ENCODE data around the gene ADGRB3. TPM values are rescaled to one million over a fixed set of nuclear protein-coding genes. Genes with fewer than 3 reads are reported as not detected.

ADGRB3 gene
- total RNA-seq, 1 experiment from 2014 or later: 0.11 TPM

- no peaks in the 10 kb centered on the region for H3F3A ChIP-seq (ENCODE audit: low read length, unreplicated experiment)
- no peak for DNase-seq
- no peaks in the 10 kb centered on the region for H3K36me3 ChIP-seq (ENCODE audit: low read depth, low read length)
- intact Hi-C loops (cut with micrococcal nuclease): no loop called here
- H3K9me2 ChIP-seq (replicated peaks; ENCODE audit: low read length): no peaks in the 10 kb centered on the region
- no peaks in the 10 kb centered on the region for H3K9me3 ChIP-seq (ENCODE audit: low read length)
- no peak overlapping the region for H3K9ac ChIP-seq (ENCODE audit: low read length)
- H4K20me1 ChIP-seq (ENCODE audit: low read length): no peaks in the 10 kb centered on the region
- H3K27ac ChIP-seq (ENCODE audit: low read length): no peak overlapping the region
- H3K4me3 ChIP-seq (ENCODE audit: low read length): no peak overlapping the region
- H2AFZ ChIP-seq (ENCODE audit: low read length): no peak overlapping the region
- ATAC-seq: no peak
- H3K27me3 ChIP-seq (ENCODE audit: low read length): no peaks in the 10 kb centered on the region
- H3K79me2 ChIP-seq (ENCODE audit: low read length): no peaks in the 10 kb centered on the region
- no peak overlapping the region for H3K4me2 ChIP-seq (ENCODE audit: low read length)
- ChIA-PET CTCF (no interaction called here), POLR2A (ENCODE audit: unreplicated experiment) (no interaction called here)
- H3K4me1 ChIP-seq (ENCODE audit: insufficient read depth, low read length): no peaks in the 10 kb centered on the region
- TF ChIP-seq EZH2phosphoT487 (IDR thresholded peaks at IDR 0.05; ENCODE audit: borderline replicate concordance, low read length): no peak
- no peak for TF ChIP-seq EZH2 (IDR thresholded peaks at IDR 0.05; ENCODE audit: low read length, unreplicated experiment)
- TF ChIP-seq CTCF (conservative IDR thresholded peaks at IDR 0.05; ENCODE audit: low read depth, low read length): no peak
- no TSS peak for BruUV-seq (replicated peaks)
Measured at GRCh38 chr6:69097948-69098347, 462.9 kb downstream of the ADGRB3 start.

DNA sequence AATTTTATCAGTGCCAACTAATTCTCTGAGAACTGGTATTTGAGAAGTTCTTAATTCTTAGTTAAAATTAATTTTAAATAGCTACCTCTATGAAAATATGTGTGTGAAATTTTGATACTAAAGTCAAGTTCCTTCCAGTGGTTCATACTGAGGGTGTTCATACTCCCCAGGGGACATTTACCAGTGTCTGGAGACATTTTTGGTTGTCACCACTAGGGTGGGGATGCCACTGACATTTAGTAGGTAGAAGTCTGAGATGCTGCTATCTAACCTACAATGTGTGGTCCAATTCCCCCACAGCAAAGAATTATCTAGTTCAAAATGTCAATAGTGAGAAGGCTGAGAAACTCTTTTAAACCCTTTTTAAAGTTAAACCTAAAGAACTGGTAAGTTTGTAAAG lies 463.8 kb downstream of the ADGRB3 start:
- Histone ChIP-seq H3K9me2 (replicated peaks; ENCODE audit: low read length) (no peaks in the 10 kb centered on the region), H3K4me3 (ENCODE audit: low read length) (no peak overlapping the region), H3K9me3 (ENCODE audit: low read length) (no peaks in the 10 kb centered on the region), H3K79me2 (ENCODE audit: low read length) (no peaks in the 10 kb centered on the region), H3K27me3 (ENCODE audit: low read length) (no peaks in the 10 kb centered on the region), H3K9ac (ENCODE audit: low read length) (no peak overlapping the region), H3K4me1 (ENCODE audit: insufficient read depth, low read length) (no peaks in the 10 kb centered on the region), H2AFZ (ENCODE audit: low read length) (no peak overlapping the region), H3K27ac (ENCODE audit: low read length) (no peak overlapping the region), H3K36me3 (ENCODE audit: low read depth, low read length) (no peaks in the 10 kb centered on the region), H4K20me1 (ENCODE audit: low read length) (no peaks in the 10 kb centered on the region), H3F3A (ENCODE audit: low read length, unreplicated experiment) (no peaks in the 10 kb centered on the region), H3K4me2 (ENCODE audit: low read length) (no peak overlapping the region)
- POLR2A ChIA-PET (ENCODE audit: unreplicated experiment): no interaction called here
- CTCF ChIA-PET: no interaction called here
- intact Hi-C loops (cut with micrococcal nuclease): no loop called here
- ATAC-seq: no peak
- no peak for DNase-seq
- BruUV-seq (replicated peaks): no TSS peak
- no peak for TF ChIP-seq EZH2 (IDR thresholded peaks at IDR 0.05; ENCODE audit: low read length, unreplicated experiment)
- no peak for TF ChIP-seq EZH2phosphoT487 (IDR thresholded peaks at IDR 0.05; ENCODE audit: borderline replicate concordance, low read length)

DNA sequence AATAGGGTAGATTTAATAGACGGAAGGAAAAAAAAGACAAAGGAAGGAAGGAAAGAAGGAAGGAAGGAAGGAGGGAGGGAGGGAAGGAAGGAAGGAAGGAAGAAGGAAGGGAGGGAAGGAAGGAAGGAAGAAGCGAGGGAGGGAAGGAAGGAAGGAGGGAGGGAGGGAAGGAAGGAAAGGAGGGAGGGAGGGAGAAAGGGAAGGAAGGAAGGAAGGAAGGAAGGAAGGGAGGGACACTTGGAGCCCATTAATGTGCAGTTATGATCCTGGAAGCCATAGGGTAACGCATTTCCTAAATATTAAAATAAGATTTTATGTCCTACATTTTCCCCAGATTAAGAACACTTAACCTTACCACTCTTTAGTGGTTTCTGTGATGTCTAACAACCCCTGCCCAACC lies 465.7 kb downstream of the ADGRB3 start:
- Histone ChIP-seq H3K9me2 (replicated peaks; ENCODE audit: low read length) (no peaks in the 10 kb centered on the region), H2AFZ (ENCODE audit: low read length) (no peak overlapping the region), H3K27me3 (ENCODE audit: low read length) (no peaks in the 10 kb centered on the region), H3K36me3 (ENCODE audit: low read depth, low read length) (no peaks in the 10 kb centered on the region), H3K9ac (ENCODE audit: low read length) (no peak overlapping the region), H4K20me1 (ENCODE audit: low read length) (no peaks in the 10 kb centered on the region), H3K4me1 (ENCODE audit: insufficient read depth, low read length) (no peaks in the 10 kb centered on the region), H3K4me2 (ENCODE audit: low read length) (no peak overlapping the region), H3K27ac (ENCODE audit: low read length) (no peak overlapping the region), H3K9me3 (ENCODE audit: low read length) (no peaks in the 10 kb centered on the region), H3K79me2 (ENCODE audit: low read length) (no peaks in the 10 kb centered on the region), H3K4me3 (ENCODE audit: low read length) (no peak overlapping the region), H3F3A (ENCODE audit: low read length, unreplicated experiment) (no peaks in the 10 kb centered on the region)
- no TSS peak for BruUV-seq (replicated peaks)
- intact Hi-C loops (cut with micrococcal nuclease): no loop called here
- ChIA-PET POLR2A (ENCODE audit: unreplicated experiment) (no interaction called here), CTCF (no interaction called here)
- DNase-seq: no peak
- no peak for ATAC-seq
- TF ChIP-seq EZH2phosphoT487 (IDR thresholded peaks at IDR 0.05; ENCODE audit: borderline replicate concordance, low read length) (no peak), CTCF (conservative IDR thresholded peaks at IDR 0.05; ENCODE audit: low read depth, low read length) (no peak), EZH2 (IDR thresholded peaks at IDR 0.05; ENCODE audit: low read length, unreplicated experiment) (no peak)
